ENCODE measurements around the gene RPL41.
"Not testable (repeated sequence)": the region's sequence is repeated elsewhere in the genome, so short reads cannot be mapped to it uniquely, and the experiment has no call there.

Gene RPL41

DNA sequence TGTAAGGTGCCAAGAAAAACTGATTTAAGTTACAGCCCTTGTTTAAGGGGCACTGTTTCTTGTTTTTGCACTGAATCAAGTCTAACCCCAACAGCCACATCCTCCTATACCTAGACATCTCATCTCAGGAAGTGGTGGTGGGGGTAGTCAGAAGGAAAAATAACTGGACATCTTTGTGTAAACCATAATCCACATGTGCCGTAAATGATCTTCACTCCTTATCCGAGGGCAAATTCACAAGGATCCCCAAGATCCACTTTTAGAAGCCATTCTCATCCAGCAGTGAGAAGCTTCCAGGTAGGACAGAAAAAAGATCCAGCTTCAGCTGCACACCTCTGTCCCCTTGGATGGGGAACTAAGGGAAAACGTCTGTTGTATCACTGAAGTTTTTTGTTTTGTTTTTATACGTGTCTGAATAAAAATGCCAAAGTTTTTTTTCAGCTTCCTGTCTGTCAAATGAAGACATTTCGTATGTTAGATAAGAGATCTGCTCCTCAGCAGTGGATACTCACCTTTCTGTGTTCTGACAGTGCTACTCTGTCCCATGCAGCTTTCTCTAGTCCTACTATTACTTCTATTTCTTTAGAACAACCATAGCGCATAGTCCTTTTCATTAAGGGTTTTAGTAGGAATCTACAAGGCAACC lies 13.2 kb upstream of the RPL41 start:
- DNase-seq (ENCODE audit: low spot score): no peak

DNA sequence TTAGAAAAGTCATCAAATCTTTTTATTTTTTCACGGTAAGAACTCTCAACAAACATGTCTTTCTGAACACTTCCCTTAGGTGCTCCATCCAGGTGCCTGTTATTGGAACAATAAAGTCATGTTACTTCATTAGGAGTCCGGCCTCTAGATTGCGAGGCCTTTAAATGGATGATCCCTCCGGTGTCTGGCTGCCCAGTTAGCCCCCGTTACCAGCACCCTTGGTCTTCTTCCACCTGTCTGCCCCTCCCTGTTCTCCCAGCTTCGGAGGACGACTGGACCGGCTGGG lies 12.7 kb upstream of the RPL41 start:
- no peak for DNase-seq (ENCODE audit: low spot score)

DNA sequence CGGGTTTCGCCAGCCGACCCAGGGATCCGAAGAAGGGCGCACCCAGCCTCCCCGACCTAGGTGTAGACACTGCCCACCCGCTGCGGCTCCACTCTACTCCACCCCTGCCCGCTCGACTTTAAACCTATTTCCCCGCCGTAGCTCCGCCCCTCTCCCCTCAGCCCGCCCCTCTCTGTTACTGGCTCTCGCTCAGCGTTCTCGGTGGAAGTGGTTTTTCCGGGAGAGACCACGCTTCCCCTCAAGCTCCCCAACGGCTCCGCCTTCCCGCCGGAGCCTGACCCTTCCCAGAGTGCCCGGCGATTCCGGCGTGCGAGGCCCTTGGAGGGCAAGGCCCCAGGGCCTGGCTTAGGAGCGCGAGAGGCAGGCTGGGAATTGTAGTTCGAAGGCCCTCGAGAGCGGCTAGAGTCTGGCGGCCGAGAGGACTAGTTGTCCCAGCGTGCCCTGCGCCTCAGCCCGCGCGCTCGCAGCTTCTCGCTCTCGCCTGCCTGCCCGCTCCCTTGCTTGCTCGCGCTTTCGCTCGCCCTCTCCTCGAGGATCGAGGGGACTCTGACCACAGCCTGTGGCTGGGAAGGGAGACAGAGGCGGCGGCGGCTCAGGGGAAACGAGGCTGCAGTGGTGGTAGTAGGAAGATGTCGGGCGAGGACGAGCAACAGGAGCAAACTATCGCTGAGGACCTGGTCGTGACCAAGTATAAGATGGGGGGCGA lies 12.2 kb upstream of the RPL41 start, which contains the start of gene PA2G4:
Gene PA2G4 (plus strand): TSS at position 451 of the 706 bp plus-strand sequence. CDS start 179 bp downstream, at position 630.
- peak; percentile 94 for DNase-seq (ENCODE audit: low spot score)

DNA sequence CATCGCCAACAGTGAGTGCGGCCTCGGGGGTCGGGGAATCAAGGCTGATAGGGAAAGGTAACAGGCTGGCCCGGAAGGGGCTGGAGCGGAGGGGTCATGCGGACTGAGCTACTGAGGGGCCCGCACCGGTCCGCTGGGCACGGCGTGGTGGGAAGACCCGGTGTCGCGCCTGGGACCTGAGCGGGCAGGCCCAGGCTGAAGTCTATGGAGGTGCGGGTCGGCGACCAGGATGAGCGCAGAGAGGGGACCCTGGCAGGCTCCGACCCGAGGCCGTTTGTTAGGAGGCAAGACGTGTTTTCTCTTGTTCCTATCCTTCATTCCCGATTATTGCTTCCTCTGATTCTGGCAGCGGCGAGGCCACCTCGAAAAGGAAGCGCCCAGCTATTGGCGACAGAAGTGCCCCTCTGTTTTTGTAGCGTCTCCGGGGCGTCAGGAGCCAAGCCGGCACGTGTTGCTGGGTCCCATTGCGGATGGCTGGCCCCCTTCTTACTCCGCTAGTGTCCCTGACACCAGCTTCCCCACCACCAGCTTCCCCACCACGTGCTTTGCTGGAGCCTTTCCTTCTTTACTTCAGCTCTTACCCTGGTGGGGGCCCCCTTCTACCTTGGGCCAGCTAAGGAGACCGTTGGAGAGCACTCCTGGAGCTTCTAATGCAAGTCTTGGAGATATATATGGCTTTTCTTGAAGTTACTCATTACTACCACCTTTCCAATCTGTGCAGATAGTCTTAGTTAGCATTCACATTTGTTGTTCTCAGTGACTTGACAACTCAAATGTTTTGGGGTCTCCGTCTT lies 11.4 kb upstream of the RPL41 start:
- DNase-seq (ENCODE audit: low spot score): no peak

DNA sequence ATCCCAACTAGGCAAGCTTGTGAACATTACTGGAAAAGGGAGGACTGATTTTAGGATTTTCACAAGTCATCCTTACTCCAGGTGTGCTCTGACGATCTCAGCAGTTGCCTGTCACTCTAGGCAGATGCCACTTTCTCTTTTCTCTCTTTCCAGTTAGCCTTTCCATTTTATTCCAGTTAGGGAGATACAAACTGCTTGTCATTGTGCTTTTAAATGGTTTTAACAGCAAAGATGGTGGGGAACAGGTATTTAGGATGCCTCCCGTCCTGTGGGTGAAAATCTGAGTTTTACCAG lies 10.9 kb upstream of the RPL41 start:
- no peak for DNase-seq (ENCODE audit: low spot score)

DNA sequence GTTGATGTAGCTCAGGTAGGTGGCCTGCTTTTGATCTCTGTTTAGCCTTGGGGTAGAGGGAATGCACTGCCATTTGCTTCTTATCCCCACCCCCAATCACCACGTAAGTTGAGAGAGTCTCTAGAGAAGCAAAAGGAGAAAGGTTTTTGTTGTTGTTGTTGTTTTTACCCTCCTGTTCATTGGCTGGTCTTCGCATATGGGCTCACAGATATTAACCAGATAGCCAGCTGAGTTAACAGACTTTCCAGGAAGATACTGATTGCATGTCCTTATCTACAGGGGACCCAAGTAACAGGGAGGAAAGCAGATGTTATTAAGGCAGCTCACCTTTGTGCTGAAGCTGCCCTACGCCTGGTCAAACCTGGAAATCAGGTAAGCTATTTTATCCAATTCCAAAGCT lies 9.2 kb upstream of the RPL41 start:
- DNase-seq (ENCODE audit: low spot score): peak; percentile 53

DNA sequence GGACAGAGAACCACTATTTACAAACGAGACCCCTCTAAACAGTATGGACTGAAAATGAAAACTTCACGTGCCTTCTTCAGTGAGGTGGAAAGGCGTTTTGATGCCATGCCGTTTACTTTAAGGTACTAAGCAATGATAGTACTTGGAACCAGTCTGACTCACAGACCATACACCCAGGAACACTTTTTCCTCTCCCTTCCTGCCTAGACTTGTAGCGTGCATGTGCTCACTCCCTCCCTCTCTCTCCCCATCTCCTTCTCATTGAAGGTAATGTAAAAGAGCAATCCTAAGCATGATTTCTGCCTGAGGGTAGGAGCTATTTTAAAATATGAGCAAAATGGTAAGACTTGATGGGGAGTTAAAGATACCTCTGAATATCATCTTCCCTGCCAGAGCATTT lies 5.9 kb upstream of the RPL41 start:
- no peak for DNase-seq (ENCODE audit: low spot score)

DNA sequence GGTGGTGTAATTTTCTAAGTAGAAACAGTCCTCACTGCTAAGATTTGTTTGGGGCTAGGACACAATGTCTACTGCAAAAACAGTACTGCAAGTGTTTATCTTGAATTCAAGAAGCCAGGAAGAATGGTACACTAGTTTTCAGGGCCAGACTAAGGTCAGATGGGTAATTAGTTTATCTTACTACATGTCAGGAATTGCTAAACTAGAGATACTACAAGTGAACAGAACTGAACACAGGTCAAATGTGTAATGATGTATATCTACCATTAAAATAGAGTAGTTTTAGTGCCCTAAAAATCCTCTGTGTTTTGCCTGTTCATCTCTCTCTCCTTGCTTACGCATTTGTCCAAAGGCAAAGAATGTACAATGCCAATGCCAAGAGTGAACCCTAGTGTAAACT lies 2.3 kb upstream of the RPL41 start:
- DNase-seq (ENCODE audit: low spot score): no peak

DNA sequence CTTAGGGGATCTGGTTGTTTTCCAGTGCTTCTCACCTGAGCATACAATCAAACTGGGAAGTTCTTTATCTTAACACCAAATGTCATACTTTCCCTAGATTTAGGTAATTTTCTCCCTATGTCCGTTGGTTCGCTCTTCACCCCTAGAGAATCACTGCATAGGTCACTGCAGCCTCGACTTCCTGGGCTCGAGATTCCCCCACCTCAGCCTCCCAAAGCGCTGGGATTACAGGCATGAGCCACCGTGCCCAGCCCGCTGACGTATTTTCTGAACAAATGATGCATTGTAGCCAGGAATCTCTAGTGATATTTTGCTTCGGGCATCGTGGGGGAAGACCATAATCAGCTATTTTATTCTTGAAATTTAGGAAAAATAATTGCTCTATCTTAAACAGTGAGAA lies 1.1 kb upstream of the RPL41 start:
- DNase-seq (ENCODE audit: low spot score): no peak

DNA sequence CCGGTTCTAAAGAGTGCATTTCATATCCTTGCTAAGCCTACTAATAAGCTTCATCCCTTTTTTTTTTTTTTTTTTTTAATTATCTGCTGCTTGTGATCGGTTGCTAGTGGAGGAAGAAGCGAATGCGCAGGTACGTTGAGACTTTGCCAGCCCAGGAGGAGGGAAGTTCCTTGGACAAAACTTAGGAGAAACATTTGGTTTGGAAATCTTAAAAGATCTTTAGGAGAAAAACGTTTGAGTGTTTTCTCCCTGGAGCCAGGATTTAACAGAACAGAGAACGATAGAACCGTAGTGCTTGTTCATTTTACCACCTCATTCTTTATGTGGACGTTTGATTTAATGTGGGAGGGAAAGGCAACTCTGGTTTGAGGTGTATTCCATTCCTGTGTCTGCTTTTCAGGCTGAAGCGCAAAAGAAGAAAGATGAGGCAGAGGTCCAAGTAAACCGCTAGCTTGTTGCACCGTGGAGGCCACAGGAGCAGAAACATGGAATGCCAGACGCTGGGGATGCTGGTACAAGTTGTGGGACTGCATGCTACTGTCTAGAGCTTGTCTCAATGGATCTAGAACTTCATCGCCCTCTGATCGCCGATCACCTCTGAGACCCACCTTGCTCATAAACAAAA lies 761 bp downstream of the RPL41 start:
- DNase-seq (ENCODE audit: low spot score): not testable (repeated sequence)

DNA sequence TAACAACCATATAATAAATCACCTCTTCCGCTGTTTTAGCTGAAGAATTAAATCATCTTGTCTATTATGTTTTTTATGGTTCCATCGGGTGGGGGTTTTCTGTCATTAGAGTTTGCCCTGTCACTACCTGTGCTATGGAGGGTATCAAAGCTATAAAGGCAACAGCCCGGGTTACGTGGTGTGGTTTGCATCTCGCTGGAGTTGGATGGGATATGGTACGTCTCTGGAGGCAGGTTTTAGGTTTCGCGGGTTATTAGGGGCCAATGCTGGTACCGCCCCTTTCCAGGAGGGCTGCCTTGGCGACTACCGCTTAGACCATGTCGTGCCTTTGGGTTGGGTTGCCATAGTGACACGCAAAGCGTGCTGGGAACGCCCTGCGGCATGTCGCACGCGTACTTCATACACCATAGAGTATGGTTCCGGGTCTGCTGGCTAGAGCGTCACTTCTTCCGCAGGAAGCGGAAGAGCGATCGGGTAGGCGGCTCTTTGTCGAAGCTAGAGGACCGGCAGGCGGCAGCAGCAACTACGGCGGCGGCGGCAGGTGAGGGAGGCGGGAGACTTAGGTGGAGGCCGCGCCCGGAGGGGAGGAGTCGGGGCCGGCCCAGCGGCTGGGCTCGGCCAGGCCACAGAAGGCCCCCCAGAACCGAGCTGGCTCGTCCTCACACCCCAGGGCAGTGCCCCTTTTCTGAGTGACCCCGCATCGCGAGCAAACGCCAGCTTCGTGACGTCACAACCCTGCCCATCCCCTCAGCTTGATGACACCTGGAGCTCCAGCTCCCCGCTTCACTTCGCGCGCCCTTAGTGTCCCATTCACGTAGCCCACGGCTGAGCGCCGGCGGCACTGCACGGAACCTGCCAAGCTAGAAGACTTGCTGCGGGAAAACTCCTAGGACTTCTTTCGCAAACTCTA lies 1.6 kb downstream of the RPL41 start, which contains the start of gene ZC3H10:
Gene ZC3H10 (plus strand): TSS at position 489 of the 910 bp plus-strand sequence. CDS start 2,297 bp downstream, outside the sequence.
- DNase-seq (ENCODE audit: low spot score): peak; percentile 99

DNA sequence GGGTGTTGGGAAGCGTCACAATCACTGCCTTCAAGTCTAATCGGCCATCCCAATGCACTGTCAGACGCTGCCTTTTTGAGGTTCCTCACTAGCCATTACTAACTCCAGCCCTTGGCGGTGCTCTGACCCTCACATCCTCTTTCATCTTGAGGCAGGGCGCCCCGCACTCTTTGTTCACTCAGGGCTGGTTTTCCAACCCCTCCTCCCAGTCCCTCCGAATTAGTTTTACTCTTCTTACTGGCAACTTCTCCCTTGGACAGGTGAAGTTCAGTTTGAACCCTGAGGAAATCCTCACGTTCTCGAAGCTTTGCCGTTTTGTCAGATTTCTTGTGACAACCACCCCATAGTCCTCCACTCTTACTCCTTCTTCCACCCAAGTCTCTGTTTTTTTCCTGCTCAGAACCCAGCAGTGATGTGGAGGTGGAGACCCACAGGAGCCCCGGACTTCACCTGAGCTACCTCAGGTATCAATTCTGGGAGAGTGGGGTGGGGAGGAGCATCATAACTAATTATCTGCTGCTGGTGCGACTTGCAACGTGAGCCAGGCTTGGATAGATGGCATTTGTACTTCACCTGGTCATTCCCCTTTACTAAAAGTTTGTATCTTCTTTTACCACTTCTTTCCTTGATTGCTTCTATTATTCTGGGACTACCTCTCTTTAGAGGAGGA lies 2.4 kb downstream of the RPL41 start:
- DNase-seq (ENCODE audit: low spot score): no peak

DNA sequence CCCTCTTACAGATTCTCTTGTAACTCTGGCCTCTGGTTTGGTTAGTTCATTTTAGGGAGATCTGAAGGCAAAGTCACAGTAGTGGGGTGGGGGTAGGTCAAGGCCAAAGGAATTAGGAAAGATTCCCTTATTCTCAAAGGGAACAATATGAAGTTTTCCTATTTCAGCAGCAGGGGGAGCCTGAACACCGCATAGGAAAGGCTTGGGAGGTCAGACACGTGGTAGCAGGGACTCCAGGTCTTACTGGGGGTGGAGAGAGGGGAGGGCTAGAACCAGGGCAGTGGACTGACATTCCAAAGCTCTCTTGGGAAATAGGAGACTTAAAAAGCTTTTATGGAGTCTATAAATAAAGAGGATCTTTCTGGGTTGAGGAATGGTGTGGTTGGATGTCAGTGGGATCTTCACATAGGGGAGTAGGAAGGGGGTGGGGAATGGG lies 2.9 kb downstream of the RPL41 start:
- DNase-seq (ENCODE audit: low spot score): peak; percentile 85

DNA sequence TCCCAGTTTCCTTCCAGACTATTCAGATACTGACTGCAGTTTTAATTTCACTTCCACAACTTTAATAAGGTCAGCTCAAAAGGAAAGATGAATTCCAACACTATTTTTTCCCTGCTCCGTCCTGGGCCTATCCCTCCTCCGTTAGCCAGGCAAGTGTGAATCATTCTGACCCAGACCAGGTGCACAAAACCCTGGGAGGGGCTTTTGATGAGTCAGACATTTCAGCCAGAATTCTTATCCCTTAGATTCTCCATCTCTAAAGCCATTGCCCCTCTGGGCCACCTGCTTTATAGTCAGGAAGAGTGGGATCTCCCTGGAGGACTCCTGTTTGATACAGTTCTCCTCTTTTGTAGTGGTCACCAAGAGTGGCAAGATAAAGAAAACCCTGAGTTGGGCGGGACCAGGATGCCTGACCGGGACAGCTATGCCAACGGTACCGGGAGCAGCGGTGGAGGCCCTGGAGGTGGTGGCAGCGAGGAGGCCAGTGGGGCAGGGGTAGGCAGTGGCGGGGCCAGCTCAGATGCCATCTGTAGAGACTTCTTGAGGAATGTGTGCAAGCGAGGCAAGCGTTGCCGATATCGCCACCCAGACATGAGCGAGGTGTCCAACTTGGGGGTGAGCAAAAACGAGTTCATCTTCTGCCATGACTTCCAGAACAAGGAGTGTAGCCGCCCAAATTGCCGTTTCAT lies 3.9 kb downstream of the RPL41 start:
- DNase-seq (ENCODE audit: low spot score): no peak

DNA sequence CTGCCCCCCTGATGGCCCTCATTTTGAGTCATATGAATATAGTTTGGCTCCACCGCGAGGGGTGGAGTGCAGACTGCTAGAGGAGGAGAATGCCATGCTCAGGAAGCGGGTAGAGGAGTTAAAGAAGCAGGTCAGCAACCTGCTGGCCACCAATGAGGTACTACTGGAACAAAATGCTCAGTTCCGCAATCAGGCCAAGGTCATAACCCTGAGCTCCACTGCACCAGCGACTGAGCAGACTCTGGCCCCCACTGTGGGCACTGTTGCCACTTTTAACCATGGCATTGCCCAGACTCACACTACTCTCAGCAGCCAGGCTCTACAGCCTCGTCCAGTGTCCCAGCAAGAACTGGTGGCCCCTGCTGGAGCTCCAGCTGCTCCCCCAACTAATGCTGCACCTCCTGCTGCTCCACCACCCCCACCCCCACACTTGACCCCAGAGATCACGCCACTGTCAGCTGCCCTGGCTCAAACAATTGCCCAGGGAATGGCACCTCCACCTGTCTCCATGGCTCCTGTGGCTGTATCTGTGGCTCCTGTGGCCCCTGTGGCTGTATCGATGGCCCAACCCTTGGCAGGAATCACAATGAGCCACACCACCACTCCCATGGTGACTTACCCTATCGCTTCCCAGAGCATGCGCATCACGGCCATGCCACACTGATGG lies 4.9 kb downstream of the RPL41 start:
- DNase-seq (ENCODE audit: low spot score): no peak

DNA sequence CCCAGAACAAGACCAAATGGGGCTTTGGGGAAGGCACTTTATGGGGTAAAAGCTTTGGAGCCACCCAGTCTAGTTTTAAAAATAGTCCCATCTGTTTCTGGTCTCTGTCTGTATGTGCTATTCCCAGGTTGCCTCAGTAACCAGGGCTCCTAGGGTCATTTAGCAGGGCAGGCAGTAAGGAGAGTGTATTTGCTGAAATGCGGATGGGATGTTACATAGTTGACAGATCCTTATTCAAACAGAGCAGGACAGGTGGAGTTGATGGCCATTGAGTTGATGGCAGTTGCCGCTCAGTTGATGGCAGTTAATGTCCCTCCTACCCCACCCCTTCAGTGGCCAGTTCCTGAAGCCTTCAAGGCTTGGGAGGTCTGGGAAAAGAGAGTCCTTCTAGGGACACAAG lies 6.2 kb downstream of the RPL41 start:
- no peak for DNase-seq (ENCODE audit: low spot score)

DNA sequence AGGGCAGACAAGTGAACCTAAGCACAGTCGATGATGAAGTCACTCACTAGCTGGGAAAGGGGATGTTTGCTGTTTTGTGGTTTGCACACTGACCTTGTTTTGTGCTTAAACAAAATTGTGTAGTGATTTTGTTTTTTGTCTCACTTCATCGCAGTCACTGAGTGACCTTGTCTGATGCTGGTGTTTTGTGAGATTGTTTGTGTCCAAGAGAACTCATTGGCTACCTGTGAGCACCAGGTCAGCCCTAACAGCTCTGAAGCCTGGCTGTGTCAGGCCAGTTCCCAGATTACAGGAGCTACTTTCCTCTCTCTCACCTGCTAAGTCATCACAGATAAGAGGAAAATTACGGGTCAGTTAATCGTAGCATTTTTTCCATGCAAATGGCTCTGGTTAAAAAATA lies 7.7 kb downstream of the RPL41 start:
- DNase-seq (ENCODE audit: low spot score): no peak

DNA sequence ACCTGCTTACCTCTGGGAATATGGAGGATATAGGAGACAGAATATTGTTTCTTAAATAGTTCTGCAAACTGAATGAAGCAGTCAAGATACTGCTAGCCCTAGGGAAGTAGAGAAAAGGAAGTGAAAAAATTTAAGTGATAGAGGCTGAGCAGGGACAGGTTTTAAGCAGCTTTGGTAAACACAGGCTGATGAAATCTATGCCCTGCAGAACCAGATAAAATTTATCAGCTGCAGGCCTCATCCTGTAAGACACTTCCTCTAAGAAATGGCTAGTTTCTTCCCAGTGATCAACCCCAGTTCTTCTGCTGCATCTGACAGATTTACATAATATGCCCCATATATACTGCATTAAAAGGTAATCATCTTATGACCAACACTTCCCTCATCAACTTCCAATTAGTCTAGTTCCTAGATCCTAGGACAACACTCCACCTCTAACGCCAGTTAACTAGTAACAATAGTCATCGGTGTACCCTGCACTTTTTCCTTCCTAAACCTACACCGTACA lies 10.4 kb downstream of the RPL41 start:
- peak; percentile 58 for DNase-seq (ENCODE audit: low spot score)

DNA sequence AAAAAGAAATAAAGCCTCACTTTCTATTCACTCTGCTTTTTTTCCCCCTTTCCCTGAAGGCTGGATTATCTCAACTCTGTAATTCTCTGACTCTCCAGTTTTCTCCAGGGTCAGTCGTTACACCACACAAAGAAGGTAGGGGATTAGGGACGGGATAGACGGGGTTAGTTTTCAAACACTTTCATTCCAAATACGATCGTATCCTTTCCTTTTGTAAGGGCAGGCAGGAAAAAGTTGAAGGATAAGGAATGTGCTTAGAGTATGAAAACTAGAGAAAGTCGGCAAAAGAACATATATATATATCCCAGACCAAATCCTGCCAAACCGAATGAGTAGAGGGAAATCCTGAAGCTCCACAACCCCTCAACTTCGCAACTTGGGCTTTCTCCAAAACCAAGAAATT lies 11.1 kb downstream of the RPL41 start:
- no peak for DNase-seq (ENCODE audit: low spot score)

All from hematopoietic multipotent progenitor cell treated with erythropoietin and hydrocortisone succinate and interleukin-3 and kit ligand, for 15 days (in vitro differentiated cells).